GM21723 (cell line): ENCODE measurements around the gene UNK.
"Not testable (repeated sequence)": the region's sequence is repeated elsewhere in the genome, so short reads cannot be mapped to it uniquely, and the experiment has no call there.

Experiments
- ATAC-seq: cut with Tn5 transposase; IDR thresholded peaks from one replicate; pipeline ENCODE4 v1.9.1; 2021; ENCODE audit warnings: mild to moderate bottlenecking, moderate library complexity; ENCODE audit not compliant: unreplicated experiment

UNK gene

DNA sequence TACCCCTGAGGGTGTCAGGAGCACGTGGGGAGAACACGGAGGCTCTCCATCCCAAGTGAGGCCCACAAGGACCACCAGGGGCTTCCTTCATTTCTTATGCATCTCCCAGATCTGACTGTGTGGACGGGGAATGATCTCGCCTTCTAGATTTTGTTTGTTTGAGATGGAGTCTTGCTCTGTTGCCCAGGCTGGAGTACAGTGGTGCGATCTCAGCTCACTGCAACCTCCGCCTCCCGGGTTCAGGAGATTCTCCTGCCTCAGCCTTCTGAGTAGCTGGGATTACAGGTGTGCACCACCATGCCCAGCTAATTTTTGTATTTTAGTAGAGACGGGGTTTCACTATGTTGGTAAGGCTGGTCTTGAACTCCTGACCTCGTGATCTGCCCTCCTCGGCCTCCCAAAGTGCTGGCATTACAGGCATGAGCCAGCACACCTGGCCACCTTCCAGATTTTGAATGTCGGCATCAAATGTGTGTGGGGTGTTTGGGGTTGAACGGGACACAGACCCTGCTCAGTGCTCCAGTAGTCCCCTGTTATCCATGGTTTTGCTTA lies 84.2 kb downstream of the UNK start:
- not testable (repeated sequence) for ATAC-seq

GRCh38 chr17:75869282-75870141 lies 84.9 kb downstream of the UNK start:
- no peak for ATAC-seq

GRCh38 chr17:75870228-75870627 lies 85.6 kb downstream of the UNK start:
- not testable (repeated sequence) for ATAC-seq

GRCh38 chr17:75872434-75873351 lies 88.1 kb downstream of the UNK start:
- ATAC-seq, result no peak

DNA sequence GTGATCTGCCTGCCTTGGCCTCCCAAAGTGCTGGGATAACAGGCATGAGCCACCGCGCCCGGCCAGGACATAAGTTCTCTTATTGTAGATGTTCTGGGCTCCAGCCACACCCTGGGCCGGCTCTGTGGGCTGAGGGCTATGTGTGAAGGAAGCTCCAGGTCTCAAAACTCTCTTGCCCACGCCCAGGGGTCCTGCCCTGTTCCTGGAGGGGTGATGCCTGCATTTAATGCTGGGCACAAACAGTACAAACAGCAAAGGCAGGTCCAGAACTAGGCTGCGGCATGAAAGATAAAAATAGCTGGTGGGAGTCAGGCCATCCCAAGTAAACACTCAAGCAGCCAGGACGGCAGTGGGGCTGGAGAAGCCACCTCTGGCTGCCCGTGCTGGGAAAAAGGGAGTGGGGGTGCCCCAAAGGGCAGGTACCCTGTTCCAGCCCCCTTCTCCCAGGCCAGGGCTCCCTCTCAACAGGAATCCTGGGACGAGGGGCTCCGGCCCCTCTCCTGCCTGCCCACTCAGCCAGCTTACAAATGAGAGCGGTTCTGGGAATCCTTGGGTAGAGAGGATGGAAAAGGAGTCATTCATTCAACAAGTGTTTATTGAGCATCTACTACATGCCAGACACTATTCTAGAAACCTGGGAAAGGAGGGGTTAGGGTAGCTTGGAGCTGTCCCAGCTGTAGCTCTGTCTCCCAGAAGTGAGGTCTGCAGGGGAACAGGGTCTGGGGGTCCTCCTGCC lies 89.1 kb downstream of the UNK start:
- ATAC-seq, result no peak

DNA sequence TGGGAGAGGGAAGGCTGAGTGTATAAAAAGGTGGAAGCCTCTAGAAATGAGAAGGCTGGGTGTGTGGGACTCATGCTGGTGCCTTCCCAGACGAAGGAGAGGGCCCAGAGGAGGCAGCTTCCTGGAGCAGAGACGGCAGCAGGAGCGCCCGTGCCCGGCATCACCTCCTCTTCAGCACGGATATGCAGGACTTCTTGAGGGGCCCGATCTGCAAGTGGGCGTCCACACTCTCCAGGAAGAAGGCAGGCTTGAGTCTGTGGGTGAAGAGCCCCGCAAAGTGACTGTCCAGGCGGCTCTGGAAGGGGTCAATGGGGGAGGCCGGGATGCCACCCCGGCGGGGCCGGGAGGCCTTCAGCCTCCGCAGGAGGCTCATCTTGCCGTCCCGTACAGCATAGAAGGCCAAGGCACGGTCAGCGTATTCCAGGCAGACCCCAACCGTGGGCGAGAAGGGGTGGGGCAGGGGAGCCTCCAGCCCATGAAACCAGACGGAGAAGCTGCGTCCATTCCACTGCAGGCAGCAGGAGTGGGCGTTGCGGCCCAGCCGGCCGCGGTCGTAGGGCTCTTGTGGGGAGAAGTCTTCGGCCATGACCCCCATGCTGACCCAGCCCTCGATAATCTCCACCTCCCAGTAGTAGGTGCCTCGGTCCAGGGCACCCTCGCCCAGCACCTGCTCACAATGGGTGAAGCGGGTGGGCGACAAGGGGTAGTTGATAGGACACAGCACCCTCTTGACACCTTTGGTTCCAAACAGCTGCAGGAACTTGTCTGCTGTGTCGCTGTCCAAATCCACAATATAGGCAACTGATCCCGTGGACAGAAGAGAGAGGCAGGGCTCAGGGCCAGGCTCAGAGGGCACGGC lies 89.9 kb downstream of the UNK start:
- ATAC-seq, result no peak
